Mesodermal cell (in vitro differentiated cells): Measurements from ENCODE around the gene SLFN13.
"Not testable (repeated sequence)": the region's sequence is repeated elsewhere in the genome, so short reads cannot be mapped to it uniquely, and the experiment has no call there.

ENCODE experiments used
- H3K27ac ChIP-seq: 2 replicates; pipeline ENCODE4 v1.7.0; 2013; ENCODE audit warnings: mild to moderate bottlenecking, low read depth, low read length, moderate library complexity; ENCODE audit not compliant: severe bottlenecking
- H3K36me3 ChIP-seq: 2 replicates; pipeline ENCODE4 v1.7.1; 2013; ENCODE audit warnings: mild to moderate bottlenecking, low read length, moderate library complexity; ENCODE audit not compliant: control insufficient read depth, insufficient read depth
- H3K4me1 ChIP-seq: one replicate; pipeline ENCODE4 v1.7.1; 2013; ENCODE audit warnings: mild to moderate bottlenecking, low read length; ENCODE audit not compliant: insufficient read depth, control insufficient read depth, poor library complexity, severe bottlenecking
- H3K4me3 ChIP-seq: 2 replicates; pipeline ENCODE4 v1.7.0; 2013; ENCODE audit warnings: low read length, control low read depth, mild to moderate bottlenecking; ENCODE audit not compliant: insufficient read depth, poor library complexity, severe bottlenecking; ENCODE audit errors: extremely low read depth
- H3K9me3 ChIP-seq: 2 replicates; pipeline ENCODE4 v1.7.1; 2013; ENCODE audit warnings: mild to moderate bottlenecking, low read length, moderate library complexity; ENCODE audit not compliant: control insufficient read depth
- WGBS, 2 experiments: methylation state at CpG; one replicate each; pipeline ENCODE4 v1.1.5; 2013; ENCODE audit warnings: missing lambda C conversion rate in 2 of 2; ENCODE audit not compliant: insufficient coverage in 2 of 2; 5-methylcytosine and 5-hydroxymethylcytosine counted together

SLFN13 gene

GRCh38 chr17:35432176-35433074 lies 16.1 kb downstream of the SLFN13 start, which contains the start of gene SLFN12:
Gene SLFN12 (minus strand): TSS chr17:35432500. CDS start chr17:35423028, 9,472 bp downstream.
- peak within 1 kb of the TSS; percentile 99 for H3K27ac ChIP-seq
- no peaks in the 10 kb centered on the region for H3K36me3 ChIP-seq
- 84 to 95% methylated on average over 13 to 18 of the region's 22 CpGs for WGBS, 2 experiments
- no peaks in the 10 kb centered on the region for H3K4me1 ChIP-seq
- H3K9me3 ChIP-seq = peaks cover 6% of the 10 kb centered on the region
- peak within 1 kb of the TSS; percentile 28 for H3K4me3 ChIP-seq

GRCh38 chr17:35429702-35430101 lies 18.9 kb downstream of the SLFN13 start:
- 80% methylated on average over 1 of the region's 2 CpGs; no CpG with 5 or more reads in 1 of the 2 experiments for WGBS, 2 experiments
- Histone ChIP-seq H3K36me3 (no peaks in the 10 kb centered on the region), H3K4me3 (no peak overlapping the region), H3K9me3 (peaks cover 6% of the 10 kb centered on the region), H3K27ac (no peak overlapping the region), H3K4me1 (no peaks in the 10 kb centered on the region)

- no peak overlapping the region for H3K4me3 ChIP-seq
- H3K4me1 ChIP-seq = no peaks in the 10 kb centered on the region
- no peaks in the 10 kb centered on the region for H3K36me3 ChIP-seq
- 100% methylated on average over 1 of the region's 2 CpGs for WGBS, 2 experiments
- no peak overlapping the region for H3K27ac ChIP-seq
- H3K9me3 ChIP-seq = peaks cover 6% of the 10 kb centered on the region
Measured at GRCh38 chr17:35428229-35428628, 20.3 kb downstream of the SLFN13 start.

GRCh38 chr17:35423761-35424160 lies 24.8 kb downstream of the SLFN13 start:
- Histone ChIP-seq H3K9me3 (no peaks in the 10 kb centered on the region), H3K4me1 (no peaks in the 10 kb centered on the region), H3K27ac (no peak overlapping the region), H3K36me3 (no peaks in the 10 kb centered on the region), H3K4me3 (no peak overlapping the region)
- no CpG with 5 or more reads among the region's 4 CpGs for WGBS, 2 experiments

GRCh38 chr17:35421069-35421468 lies 27.5 kb downstream of the SLFN13 start:
- 96 to 97% methylated on average over 6 to 7 of the region's 9 CpGs for WGBS, 2 experiments
- H3K9me3 ChIP-seq, H3K27ac ChIP-seq, H3K4me3 ChIP-seq, H3K36me3 ChIP-seq, H3K4me1 ChIP-seq: not testable (repeated sequence)

GRCh38 chr17:35416659-35417058 lies 31.9 kb downstream of the SLFN13 start:
- Histone ChIP-seq H3K4me3 (no peak overlapping the region), H3K36me3 (no peaks in the 10 kb centered on the region)
- 100% methylated on average over 1 to 2 of the region's 2 CpGs for WGBS, 2 experiments

GRCh38 chr17:35414707-35415106 lies 33.9 kb downstream of the SLFN13 start:
- H3K9me3 ChIP-seq, H3K4me1 ChIP-seq, H3K27ac ChIP-seq, H3K4me3 ChIP-seq, H3K36me3 ChIP-seq: not testable (repeated sequence)
- 100% methylated on average over 1 of the region's 2 CpGs; no CpG with 5 or more reads in 1 of the 2 experiments for WGBS, 2 experiments

More at GRCh38 chr17:35416659-35417058, 31.9 kb downstream of the SLFN13 start:
- Histone ChIP-seq H3K9me3 (no peaks in the 10 kb centered on the region), H3K27ac (no peak overlapping the region), H3K4me1 (no peaks in the 10 kb centered on the region)

- H3K4me1 ChIP-seq = no peaks in the 10 kb centered on the region
- H3K36me3 ChIP-seq = no peaks in the 10 kb centered on the region
- no peak overlapping the region for H3K27ac ChIP-seq
- no peaks in the 10 kb centered on the region for H3K9me3 ChIP-seq
- WGBS, 2 experiments = no CpG with 5 or more reads among the region's 1 CpG
- no peak overlapping the region for H3K4me3 ChIP-seq
Measured at GRCh38 chr17:35414247-35414646, 34.3 kb downstream of the SLFN13 start.

- Histone ChIP-seq H3K27ac (no peak overlapping the region), H3K4me3 (no peak overlapping the region), H3K9me3 (no peaks in the 10 kb centered on the region), H3K36me3 (no peaks in the 10 kb centered on the region), H3K4me1 (no peaks in the 10 kb centered on the region)
- WGBS, 2 experiments = 92 to 96% methylated on average over 15 to 18 of the region's 26 CpGs
Measured at GRCh38 chr17:35407531-35407930, 41.0 kb downstream of the SLFN13 start.

- Histone ChIP-seq H3K36me3 (no peaks in the 10 kb centered on the region), H3K27ac (no peak overlapping the region), H3K9me3 (no peaks in the 10 kb centered on the region), H3K4me1 (no peaks in the 10 kb centered on the region), H3K4me3 (no peak overlapping the region)
- WGBS, 2 experiments = no CpG with 5 or more reads among the region's 1 CpG
Measured at GRCh38 chr17:35406568-35406967, 42.0 kb downstream of the SLFN13 start.

- no peak overlapping the region for H3K4me3 ChIP-seq
- H3K36me3 ChIP-seq = no peaks in the 10 kb centered on the region
- no peaks in the 10 kb centered on the region for H3K9me3 ChIP-seq
- H3K27ac ChIP-seq = no peak overlapping the region
- no CpG with 5 or more reads among the region's 1 CpG for WGBS, 2 experiments
- H3K4me1 ChIP-seq = no peaks in the 10 kb centered on the region
Measured at GRCh38 chr17:35404360-35404759, 44.2 kb downstream of the SLFN13 start.
